GM12875 (cell line): Measurements from ENCODE around the gene ADH7.

Experiments
- H3K4me3 ChIP-seq: one replicate; pipeline ENCODE4 v1.5.1; 2011; ENCODE audit warnings: low read depth, low read length, control low read depth
- TF ChIP-seq, protein P1 (sequence below): IDR thresholded peaks from 2 replicates; pipeline ENCODE4 v1.5.1; 2011; ENCODE audit warnings: low read depth, mild to moderate bottlenecking, control low read depth, inconsistent platforms, low read length, moderate library complexity, borderline replicate concordance; ENCODE audit not compliant: insufficient read depth

The ADH7 gene

DNA sequence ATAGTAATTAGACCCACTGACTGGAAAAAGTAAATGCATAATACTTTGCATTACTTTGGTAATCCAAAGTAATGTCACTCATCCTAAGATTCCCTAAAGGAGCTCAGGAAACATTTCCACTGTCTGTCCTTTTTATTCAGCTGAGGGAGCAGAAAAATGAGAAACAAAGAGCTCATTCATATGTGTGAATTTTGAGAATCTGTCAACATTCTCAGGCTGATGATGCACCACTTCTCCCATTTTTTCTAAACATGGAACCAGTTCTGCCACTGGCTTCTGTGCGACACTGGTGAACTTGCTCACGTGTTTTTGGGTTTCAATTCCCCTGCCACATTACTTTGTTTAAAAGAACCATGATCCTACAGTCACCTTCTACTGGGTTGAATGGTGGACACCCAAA lies 28.4 kb upstream of the ADH7 start:
- TF ChIP-seq, protein P1, sequence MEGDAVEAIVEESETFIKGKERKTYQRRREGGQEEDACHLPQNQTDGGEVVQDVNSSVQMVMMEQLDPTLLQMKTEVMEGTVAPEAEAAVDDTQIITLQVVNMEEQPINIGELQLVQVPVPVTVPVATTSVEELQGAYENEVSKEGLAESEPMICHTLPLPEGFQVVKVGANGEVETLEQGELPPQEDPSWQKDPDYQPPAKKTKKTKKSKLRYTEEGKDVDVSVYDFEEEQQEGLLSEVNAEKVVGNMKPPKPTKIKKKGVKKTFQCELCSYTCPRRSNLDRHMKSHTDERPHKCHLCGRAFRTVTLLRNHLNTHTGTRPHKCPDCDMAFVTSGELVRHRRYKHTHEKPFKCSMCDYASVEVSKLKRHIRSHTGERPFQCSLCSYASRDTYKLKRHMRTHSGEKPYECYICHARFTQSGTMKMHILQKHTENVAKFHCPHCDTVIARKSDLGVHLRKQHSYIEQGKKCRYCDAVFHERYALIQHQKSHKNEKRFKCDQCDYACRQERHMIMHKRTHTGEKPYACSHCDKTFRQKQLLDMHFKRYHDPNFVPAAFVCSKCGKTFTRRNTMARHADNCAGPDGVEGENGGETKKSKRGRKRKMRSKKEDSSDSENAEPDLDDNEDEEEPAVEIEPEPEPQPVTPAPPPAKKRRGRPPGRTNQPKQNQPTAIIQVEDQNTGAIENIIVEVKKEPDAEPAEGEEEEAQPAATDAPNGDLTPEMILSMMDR = no peak
- H3K4me3 ChIP-seq = no peak overlapping the region

DNA sequence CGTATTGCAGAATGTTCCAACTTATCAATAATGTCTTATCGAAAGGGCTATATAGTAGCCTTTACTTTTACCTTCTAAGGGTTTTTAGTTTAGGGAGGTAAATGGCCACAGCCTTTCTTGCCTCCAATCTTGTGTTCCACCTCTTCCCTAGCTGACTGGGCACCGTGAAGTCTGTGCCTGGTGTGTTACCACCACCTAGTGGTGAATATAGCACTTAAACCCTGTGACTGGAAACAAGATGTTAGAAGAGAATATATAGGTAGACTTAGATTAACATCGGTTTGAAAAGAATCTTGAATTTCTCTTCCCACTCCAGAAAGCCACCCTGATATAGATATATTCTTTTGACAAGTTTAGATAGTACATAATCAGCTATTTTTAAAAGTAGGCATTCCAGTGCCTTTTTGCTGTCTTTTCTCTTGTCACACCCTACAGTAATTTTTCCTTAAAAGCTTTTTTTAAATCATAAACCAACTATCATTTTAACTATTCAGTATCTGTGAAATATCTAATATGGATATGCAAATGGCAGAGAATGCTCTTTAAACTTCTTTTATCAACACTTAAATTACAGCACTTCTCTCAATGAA lies 27.8 kb upstream of the ADH7 start:
- TF ChIP-seq, protein P1 = peak; percentile 60; the same call in 1 of the 2 replicates
- no peak overlapping the region for H3K4me3 ChIP-seq

DNA sequence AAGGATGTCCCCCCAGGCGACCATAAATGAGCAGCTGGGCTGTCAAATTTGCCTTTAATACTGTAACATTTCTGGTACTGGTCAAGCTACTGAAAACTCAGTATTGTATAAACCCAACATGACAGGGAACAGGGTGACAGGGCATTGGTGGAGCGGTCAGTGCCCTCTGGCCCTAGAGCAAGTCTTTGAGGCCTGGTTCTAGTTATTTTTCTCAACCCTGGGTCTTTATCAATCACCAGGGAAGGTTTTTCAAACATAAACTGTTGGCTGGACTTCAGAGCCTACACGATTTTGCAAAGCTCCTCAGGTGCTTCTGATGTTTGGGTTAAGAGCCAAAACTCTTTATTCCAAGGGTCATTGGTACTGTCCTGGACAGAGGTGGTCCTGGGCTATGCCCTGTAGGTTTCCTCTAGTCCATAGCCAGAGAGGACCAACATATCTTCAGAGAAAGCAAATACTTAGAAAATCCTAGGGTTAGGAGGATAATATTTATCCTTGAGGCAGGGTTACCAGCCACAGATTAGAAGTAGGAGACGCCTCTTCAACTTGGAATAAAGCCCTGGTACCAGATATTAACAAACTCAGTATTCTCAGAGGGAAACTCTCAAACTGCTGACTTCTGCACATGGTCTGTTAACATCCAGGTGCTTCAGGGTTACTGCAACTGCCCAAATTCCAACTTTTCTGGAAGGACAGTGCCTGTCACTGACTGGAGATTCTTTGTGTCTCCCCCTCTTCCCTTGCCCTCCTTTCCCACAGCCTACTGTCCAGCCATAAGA lies 26.7 kb upstream of the ADH7 start:
- TF ChIP-seq, protein P1 = no peak
- no peak overlapping the region for H3K4me3 ChIP-seq

DNA sequence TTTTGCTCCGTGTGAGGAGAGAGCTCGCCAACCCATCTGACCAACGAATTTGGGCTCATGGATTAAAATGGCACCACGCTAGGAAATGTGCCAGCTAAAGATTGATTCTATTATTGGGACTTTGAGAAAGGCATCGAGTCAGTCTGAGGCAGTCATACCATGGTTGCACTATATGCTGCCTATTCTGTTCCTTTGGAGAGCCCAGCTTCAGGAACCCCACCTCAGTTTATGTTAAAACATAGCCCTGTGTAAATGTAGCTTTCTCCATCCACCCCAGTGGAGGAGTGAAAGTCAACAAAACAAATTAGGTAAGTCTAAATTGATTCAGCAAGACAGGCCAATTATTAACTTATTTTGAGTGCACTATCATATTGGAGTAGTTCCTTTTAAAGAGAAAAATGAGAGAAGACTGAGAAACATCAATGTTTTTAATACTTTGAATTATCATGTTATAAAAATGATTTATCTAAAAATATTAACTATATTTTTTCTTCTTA lies 24.5 kb upstream of the ADH7 start:
- TF ChIP-seq, protein P1 = no peak
- no peak overlapping the region for H3K4me3 ChIP-seq

DNA sequence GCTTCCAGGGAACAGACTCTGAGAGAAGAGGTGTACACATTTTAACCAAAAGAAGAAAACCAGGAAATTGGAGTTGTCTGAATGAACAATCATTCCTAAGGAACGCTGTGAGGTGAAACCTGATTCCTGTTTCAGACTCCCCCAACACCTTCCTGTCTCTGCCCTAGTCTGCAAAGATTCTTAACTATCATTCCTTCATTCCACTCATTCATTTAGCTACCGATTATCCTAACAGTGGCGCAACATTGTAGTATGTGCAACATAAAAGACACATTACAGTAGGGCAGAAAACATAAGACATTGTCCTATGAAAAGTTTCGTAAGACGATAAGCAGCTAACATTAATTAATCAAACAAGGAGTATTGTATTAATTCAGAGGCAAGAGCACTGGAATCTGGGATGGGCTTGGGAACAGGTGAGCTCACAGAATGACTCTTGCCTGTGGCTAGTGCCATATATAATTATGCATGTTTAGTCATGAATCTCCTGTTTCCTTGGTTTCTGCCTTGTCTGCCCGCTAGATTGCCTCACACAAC lies 23.8 kb upstream of the ADH7 start:
- TF ChIP-seq, protein P1 = no peak
- no peak overlapping the region for H3K4me3 ChIP-seq

DNA sequence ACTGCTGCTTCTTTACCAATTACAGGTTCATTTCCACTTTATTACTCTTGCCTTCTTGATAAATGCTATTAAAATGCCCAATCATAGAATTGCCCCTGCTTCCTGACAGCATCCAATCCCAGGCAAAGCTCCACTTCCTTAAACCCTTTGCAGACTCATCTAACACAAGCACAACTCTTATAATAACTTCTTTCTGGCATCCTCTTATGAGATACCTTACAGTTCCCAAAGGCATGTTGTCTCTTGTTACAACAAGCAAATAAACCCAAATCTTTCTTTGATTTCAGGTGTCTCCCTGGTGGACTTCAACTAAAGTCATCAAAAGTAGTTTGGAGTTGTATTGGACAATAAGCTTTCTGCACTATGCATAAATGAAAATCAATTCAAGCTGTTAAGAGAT lies 22.5 kb upstream of the ADH7 start:
- TF ChIP-seq, protein P1 = no peak

More for the DNA sequence above, 22.5 kb upstream of the ADH7 start:
- H3K4me3 ChIP-seq = no peak overlapping the region
